Suprapubic skin (tissue), 4 donors: Measurements from ENCODE around the gene RAPGEF6.

Experiments
- POLR2A ChIP-seq, 2 donors: fragments of 450-650 bp; IDR thresholded peaks; one replicate each; pipeline ENCODE4 v1.6.1; 2017; ENCODE audit warnings: antibody characterized with exemption in 2 of 2, mild to moderate bottlenecking in 2 of 2, moderate library complexity in 2 of 2
- POLR2AphosphoS5 ChIP-seq, 3 donors: sonication (generic); formaldehyde crosslinking; IDR thresholded peaks; one replicate each; pipeline ENCODE4 v1.6.1; 2017; ENCODE audit warnings: antibody characterized with exemption in 3 of 3
- TF ChIP-seq, protein P1 (sequence below), 2 donors: fragments of 200-600 bp in 1 of 2; fragments of 450-650 bp in 1 of 2; sonication (generic) in 1 of 2; IDR thresholded peaks; one replicate each; pipeline ENCODE4 v1.5.1; 2016 to 2019; ENCODE audit warnings: antibody characterized with exemption in 2 of 2, mild to moderate bottlenecking in 1 of 2, moderate library complexity in 1 of 2

DNA sequence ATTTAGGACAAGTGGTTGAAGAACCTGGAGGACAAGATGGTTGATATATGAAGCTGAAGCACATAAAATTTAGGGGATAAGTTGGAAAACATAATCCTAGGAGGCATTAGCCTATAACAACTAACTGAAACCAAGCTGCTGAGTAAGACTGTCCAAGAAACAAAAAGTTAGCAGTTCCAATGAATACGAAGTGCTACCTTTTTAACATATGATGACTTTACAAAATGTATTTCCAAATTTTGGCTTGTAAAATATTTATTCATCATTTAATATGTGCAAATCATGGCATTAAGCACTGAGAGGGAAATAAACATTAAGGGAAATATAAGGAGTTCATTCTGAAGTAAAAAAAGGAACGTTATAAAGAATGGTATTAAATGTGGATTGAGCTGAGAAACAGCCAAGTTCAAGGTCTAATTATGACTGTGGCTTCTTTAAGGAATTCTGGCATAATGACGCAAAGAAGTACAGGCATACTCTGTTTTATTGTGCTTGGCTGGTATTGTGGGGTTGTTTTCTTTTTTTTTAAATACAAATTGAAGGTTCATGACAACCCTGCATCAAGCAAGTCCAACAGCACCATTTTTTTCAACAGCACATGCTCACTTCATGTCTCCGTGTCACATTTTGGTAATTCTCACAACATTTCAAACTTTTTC lies 7.7 kb downstream of the RAPGEF6 start:
- TF ChIP-seq POLR2A (IDR thresholded peaks at IDR 0.05) (no peak), POLR2AphosphoS5 (IDR thresholded peaks at IDR 0.05) (no peak)
- TF ChIP-seq, protein P1, sequence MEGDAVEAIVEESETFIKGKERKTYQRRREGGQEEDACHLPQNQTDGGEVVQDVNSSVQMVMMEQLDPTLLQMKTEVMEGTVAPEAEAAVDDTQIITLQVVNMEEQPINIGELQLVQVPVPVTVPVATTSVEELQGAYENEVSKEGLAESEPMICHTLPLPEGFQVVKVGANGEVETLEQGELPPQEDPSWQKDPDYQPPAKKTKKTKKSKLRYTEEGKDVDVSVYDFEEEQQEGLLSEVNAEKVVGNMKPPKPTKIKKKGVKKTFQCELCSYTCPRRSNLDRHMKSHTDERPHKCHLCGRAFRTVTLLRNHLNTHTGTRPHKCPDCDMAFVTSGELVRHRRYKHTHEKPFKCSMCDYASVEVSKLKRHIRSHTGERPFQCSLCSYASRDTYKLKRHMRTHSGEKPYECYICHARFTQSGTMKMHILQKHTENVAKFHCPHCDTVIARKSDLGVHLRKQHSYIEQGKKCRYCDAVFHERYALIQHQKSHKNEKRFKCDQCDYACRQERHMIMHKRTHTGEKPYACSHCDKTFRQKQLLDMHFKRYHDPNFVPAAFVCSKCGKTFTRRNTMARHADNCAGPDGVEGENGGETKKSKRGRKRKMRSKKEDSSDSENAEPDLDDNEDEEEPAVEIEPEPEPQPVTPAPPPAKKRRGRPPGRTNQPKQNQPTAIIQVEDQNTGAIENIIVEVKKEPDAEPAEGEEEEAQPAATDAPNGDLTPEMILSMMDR (IDR thresholded peaks at IDR 0.05) = no peak
